Subcutaneous adipose tissue (tissue), 4 donors: ENCODE data around the gene FRMD4A. TPM values are rescaled to one million over a fixed set of nuclear protein-coding genes. Genes with fewer than 3 reads are reported as not detected.

Experiments used
- total RNA-seq, 4 donors: library from RNA; depleted of rRNA; stranded (reverse); fragments of >200 nt; gene quantifications; one replicate each; pipeline ENCODE4 v1.1.0, GENCODE V29; 2016
- TF ChIP-seq, protein P1 (sequence below): fragments of 450-650 bp; IDR thresholded peaks from one replicate; pipeline ENCODE4 v1.5.1; 2016; ENCODE audit warnings: low read depth, mild to moderate bottlenecking, control low read depth, antibody characterized with exemption, moderate library complexity

The FRMD4A gene
- total RNA-seq, 4 donors from 2014 or later: 70.0 to 206 (median 81.4) TPM

DNA sequence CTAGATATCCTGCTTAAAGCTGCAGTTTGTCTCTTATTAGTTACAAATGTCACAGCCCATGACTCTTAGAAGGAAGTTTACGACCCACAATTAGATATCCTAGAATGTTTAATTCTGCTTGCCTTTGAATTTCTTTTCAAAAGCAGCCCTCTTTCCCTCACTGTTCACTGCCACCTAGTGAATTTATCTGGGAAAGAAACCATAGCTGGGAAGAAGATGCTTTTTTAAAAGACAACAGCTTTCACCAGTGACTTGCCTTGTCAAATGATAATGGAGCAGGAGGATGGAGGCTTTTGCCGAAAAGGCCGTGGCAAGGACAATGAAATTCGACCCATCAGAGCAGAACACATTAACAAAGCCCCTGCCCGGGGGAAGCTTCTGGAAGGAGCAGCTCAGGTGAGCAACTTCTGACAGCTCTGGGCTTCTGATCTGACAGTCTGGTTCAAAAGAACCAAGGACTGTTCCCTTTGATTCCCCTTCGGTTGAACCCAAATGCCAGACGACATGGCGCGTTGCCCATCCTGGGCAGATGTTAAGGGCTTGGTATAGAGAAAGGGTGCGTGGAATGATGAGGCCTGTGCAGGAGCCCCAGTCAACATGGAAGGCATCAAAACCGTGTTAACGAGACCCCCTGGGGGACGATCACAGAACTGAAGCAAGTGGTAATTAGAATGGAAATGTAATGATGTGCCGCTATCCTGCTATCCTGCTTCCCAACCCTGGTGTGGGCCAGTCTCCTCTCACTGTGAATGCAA, 236.8 kb downstream of the FRMD4A start:
- TF ChIP-seq, protein P1, sequence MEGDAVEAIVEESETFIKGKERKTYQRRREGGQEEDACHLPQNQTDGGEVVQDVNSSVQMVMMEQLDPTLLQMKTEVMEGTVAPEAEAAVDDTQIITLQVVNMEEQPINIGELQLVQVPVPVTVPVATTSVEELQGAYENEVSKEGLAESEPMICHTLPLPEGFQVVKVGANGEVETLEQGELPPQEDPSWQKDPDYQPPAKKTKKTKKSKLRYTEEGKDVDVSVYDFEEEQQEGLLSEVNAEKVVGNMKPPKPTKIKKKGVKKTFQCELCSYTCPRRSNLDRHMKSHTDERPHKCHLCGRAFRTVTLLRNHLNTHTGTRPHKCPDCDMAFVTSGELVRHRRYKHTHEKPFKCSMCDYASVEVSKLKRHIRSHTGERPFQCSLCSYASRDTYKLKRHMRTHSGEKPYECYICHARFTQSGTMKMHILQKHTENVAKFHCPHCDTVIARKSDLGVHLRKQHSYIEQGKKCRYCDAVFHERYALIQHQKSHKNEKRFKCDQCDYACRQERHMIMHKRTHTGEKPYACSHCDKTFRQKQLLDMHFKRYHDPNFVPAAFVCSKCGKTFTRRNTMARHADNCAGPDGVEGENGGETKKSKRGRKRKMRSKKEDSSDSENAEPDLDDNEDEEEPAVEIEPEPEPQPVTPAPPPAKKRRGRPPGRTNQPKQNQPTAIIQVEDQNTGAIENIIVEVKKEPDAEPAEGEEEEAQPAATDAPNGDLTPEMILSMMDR: no peak

DNA sequence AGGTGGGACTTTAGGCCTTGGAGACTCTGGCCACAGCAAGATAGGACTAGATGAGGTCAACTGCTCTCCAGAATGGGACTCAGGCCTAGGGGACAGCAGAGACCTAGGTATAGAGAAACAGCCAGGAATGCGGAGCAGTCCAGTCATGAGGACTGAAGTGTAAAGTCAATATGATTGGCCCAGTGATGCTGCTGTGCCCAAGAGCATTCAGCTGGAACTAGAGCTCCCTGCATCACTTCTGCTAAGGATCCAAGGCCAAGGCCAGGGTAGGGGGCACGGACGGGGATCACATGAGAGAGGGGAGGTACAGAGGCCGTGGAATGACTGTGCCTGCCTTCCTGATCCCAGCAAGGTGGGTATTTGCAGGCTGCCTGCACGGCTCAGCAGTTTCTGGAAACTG, 237.9 kb downstream of the FRMD4A start:
- TF ChIP-seq, protein P1: no peak

GRCh38 chr10:14089556-14090292, 241.0 kb downstream of the FRMD4A start:
- TF ChIP-seq, protein P1: no peak

GRCh38 chr10:14087566-14087965, 243.2 kb downstream of the FRMD4A start:
- TF ChIP-seq, protein P1: no peak

GRCh38 chr10:14086596-14086995, 244.1 kb downstream of the FRMD4A start:
- TF ChIP-seq, protein P1: no peak

GRCh38 chr10:14084875-14085274, 245.8 kb downstream of the FRMD4A start:
- TF ChIP-seq, protein P1: no peak

- TF ChIP-seq, protein P1: no peak
These were observed 249.9 kb downstream of the FRMD4A start for GRCh38 chr10:14080795-14081194.
